Liver (tissue), 9 donors: ENCODE results near the gene DBT. TPM values are rescaled to one million over a fixed set of nuclear protein-coding genes. Genes with fewer than 3 reads are reported as not detected.

Source experiments
- DNase-seq: peaks from one replicate; pipeline ENCODE4 v3.0.0-alpha.2; 2017; ENCODE audit warnings: low spot score
- H3K27ac ChIP-seq, 2 donors: one replicate each; pipeline ENCODE4 v1.7.0; 2013; ENCODE audit warnings: inconsistent platforms in 2 of 2, low read length in 2 of 2, control low read depth in 1 of 2, low read depth in 1 of 2, mild to moderate bottlenecking in 1 of 2
- H3K27me3 ChIP-seq, 4 donors: one replicate each; pipeline versions ENCODE4 v1.6.1 to v1.7.0; 2013; ENCODE audit warnings: low read length in 3 of 4, inconsistent platforms in 1 of 4, mild to moderate bottlenecking in 1 of 4, moderate library complexity in 1 of 4; ENCODE audit not compliant: control insufficient read depth in 4 of 4, insufficient read depth in 4 of 4
- H3K36me3 ChIP-seq, 4 donors: one replicate each; pipeline versions ENCODE4 v1.6.1 to v1.7.0; 2013; ENCODE audit warnings: low read length in 3 of 4, mild to moderate bottlenecking in 3 of 4, low read depth in 1 of 4, moderate library complexity in 1 of 4; ENCODE audit not compliant: control insufficient read depth in 4 of 4, insufficient read depth in 3 of 4
- H3K4me1 ChIP-seq, 4 donors: one replicate each; pipeline versions ENCODE4 v1.6.1 to v1.7.0; 2013; ENCODE audit warnings: low read length in 3 of 4, mild to moderate bottlenecking in 3 of 4, moderate library complexity in 1 of 4; ENCODE audit not compliant: control insufficient read depth in 4 of 4, insufficient read depth in 4 of 4
- H3K4me3 ChIP-seq, 3 donors: one replicate each; pipeline versions ENCODE4 v1.6.1 to v1.7.0; 2013; ENCODE audit warnings: low read length in 3 of 3, control low read depth in 1 of 3, low read depth in 1 of 3, mild to moderate bottlenecking in 1 of 3
- H3K9ac ChIP-seq, 2 donors: one replicate each; pipeline ENCODE4 v1.7.0; 2013; ENCODE audit warnings: low read length in 2 of 2, mild to moderate bottlenecking in 2 of 2, moderate library complexity in 2 of 2, control low read depth in 1 of 2, low read depth in 1 of 2
- H3K9me3 ChIP-seq, 4 donors: one replicate each; pipeline versions ENCODE4 v1.6.1 to v1.7.0; 2013; ENCODE audit warnings: low read length in 3 of 4; ENCODE audit not compliant: control insufficient read depth in 4 of 4
- EGR1 ChIP-seq, 2 donors: IDR thresholded peaks; 2 replicates each; pipeline ENCODE4 v1.6.1; 2016 to 2018; ENCODE audit warnings: antibody characterized with exemption in 2 of 2, low read depth in 2 of 2
- FOXA1 ChIP-seq: IDR thresholded peaks from 2 replicates; pipeline ENCODE4 v1.6.1; 2016; ENCODE audit warnings: antibody characterized with exemption
- FOXA2 ChIP-seq: IDR thresholded peaks from 2 replicates; pipeline ENCODE4 v1.6.1; 2016; ENCODE audit warnings: antibody characterized with exemption
- GABPA ChIP-seq, 2 donors: IDR thresholded peaks in 1 of 2; conservative IDR thresholded peaks in 1 of 2; 2 replicates each; pipeline ENCODE4 v1.6.1; 2016; ENCODE audit warnings: antibody characterized with exemption in 2 of 2, mild to moderate bottlenecking in 1 of 2, moderate library complexity in 1 of 2
- HNF4A ChIP-seq, 2 donors: conservative IDR thresholded peaks; 2 replicates each; pipeline ENCODE4 v1.6.1; 2016; ENCODE audit warnings: antibody characterized with exemption in 2 of 2, mild to moderate bottlenecking in 2 of 2
- HNF4G ChIP-seq: IDR thresholded peaks from 2 replicates; pipeline ENCODE4 v1.6.1; 2016; ENCODE audit warnings: antibody characterized with exemption
- JUND ChIP-seq, 2 donors: IDR thresholded peaks; 2 replicates each; pipeline ENCODE4 v1.6.1; 2016; ENCODE audit warnings: antibody characterized with exemption in 2 of 2
- NR2F2 ChIP-seq: IDR thresholded peaks from 2 replicates; pipeline ENCODE4 v1.6.1; 2016; ENCODE audit warnings: antibody characterized with exemption
- RAD21 ChIP-seq, 2 donors: IDR thresholded peaks; 2 replicates each; pipeline ENCODE4 v1.6.1; 2016; ENCODE audit warnings: antibody characterized with exemption in 2 of 2, mild to moderate bottlenecking in 2 of 2
- RXRA ChIP-seq, 2 donors: IDR thresholded peaks; 2 replicates each; pipeline ENCODE4 v1.6.1; 2017 to 2018; ENCODE audit warnings: antibody characterized with exemption in 2 of 2, mild to moderate bottlenecking in 1 of 2
- SP1 ChIP-seq: IDR thresholded peaks from 2 replicates; pipeline ENCODE4 v1.6.1; 2018; ENCODE audit warnings: antibody characterized with exemption, mild to moderate bottlenecking
- TAF1 ChIP-seq: conservative IDR thresholded peaks from 2 replicates; pipeline ENCODE4 v1.6.1; 2016; ENCODE audit warnings: antibody characterized with exemption, mild to moderate bottlenecking
- YY1 ChIP-seq: IDR thresholded peaks from 2 replicates; pipeline ENCODE4 v1.6.1; 2016; ENCODE audit warnings: antibody characterized with exemption, mild to moderate bottlenecking
- WGBS: extraction: QIAGEN DNeasy Blood & Tissue Kit; methylation state at CpG from one replicate; pipeline ENCODE4 v1.1.7; 2013; 5-methylcytosine and 5-hydroxymethylcytosine counted together
- polyA plus RNA-seq, 2 donors: library from polyadenylated mRNA; stranded (reverse) in 1 of 2; unstranded in 1 of 2; fragments of 200-250 nt in 1 of 2; fragments of >200 nt in 1 of 2; fragmentation: Nextera tagmentation in 1 of 2; extraction: Ambion mirVana in 1 of 2; gene quantifications; one replicate each; pipeline versions ENCODE4 v1.2.1 to v1.2.3, GENCODE V29; 2013 to 2015
- total RNA-seq, 2 donors: library from RNA; depleted of rRNA; stranded (reverse); fragments of >200 nt; gene quantifications; one replicate each; pipeline ENCODE4 v1.2.3, GENCODE V29; 2014
- TF ChIP-seq, protein P1 (sequence below): IDR thresholded peaks from 2 replicates; pipeline ENCODE4 v1.6.1; 2016; ENCODE audit warnings: antibody characterized with exemption
- TF ChIP-seq, protein P2 (sequence below): IDR thresholded peaks from 2 replicates; pipeline ENCODE4 v1.6.1; 2016; ENCODE audit warnings: antibody characterized with exemption
- TF ChIP-seq, protein P3 (sequence below): IDR thresholded peaks from 2 replicates; pipeline ENCODE4 v1.6.1; 2016; ENCODE audit warnings: antibody characterized with exemption, mild to moderate bottlenecking
- TF ChIP-seq, protein P4 (sequence below): fragments of 150-350 bp; IDR thresholded peaks from 2 replicates; pipeline ENCODE4 v1.5.1; 2017; ENCODE audit warnings: improper control_type of control experiment, low read depth, low read length; ENCODE audit not compliant: missing input control
- TF ChIP-seq, protein P5 (sequence below): IDR thresholded peaks from 2 replicates; pipeline ENCODE4 v1.6.1; 2016; ENCODE audit warnings: antibody characterized with exemption
- donor health status: healthy.
- donor health status: healthy.
- donor health status: healthy.
- donor health status: healthy.
- donor health status: healthy.

DBT gene
- total and polyA plus RNA-seq, 4 donors, result 7.7 to 10.7 (median 9.1) TPM

DNA sequence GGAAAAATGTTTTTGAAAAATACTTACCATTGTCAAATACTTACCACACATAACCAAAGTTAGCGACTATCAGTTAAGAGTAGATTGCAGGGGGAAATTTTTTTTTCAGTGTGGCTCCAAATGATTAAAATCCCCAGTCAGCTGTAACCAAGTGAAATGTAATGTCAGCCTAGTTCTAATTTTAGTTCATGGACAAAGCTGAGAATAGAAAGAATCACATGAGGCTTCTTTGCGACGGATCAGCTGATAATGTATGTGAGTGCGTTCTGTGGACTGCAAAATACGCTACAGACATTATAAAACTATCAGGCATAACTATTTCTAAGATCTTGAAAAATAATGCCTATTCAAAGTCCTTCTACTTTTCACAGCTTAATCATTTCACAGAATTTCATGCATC lies 71.5 kb downstream of the DBT start, which contains the start of gene LRRC39:
TSS of gene LRRC39 (minus strand) at position 166 of the 400 bp plus-strand sequence. CDS start 9,740 bp downstream, outside the sequence.
- no peaks in the 10 kb centered on the region for H3K9me3 ChIP-seq
- no peaks in the 10 kb centered on the region for H3K36me3 ChIP-seq
- H3K27me3 ChIP-seq, result no peaks in the 10 kb centered on the region
- H3K9ac ChIP-seq, result no peak within 1 kb of the TSS
- DNase-seq, result no peak
- no peaks in the 10 kb centered on the region for H3K4me1 ChIP-seq
- no peak within 1 kb of the TSS for H3K4me3 ChIP-seq
- no peak for TF ChIP-seq HNF4A (conservative IDR thresholded peaks at IDR 0.05)
- TF ChIP-seq YY1, result no peak
- no peak for TF ChIP-seq SP1
- TF ChIP-seq EGR1 (IDR thresholded peaks at IDR 0.05; ENCODE audit: low read depth in 2 of 2), result no peak
- TF ChIP-seq, protein P1, sequence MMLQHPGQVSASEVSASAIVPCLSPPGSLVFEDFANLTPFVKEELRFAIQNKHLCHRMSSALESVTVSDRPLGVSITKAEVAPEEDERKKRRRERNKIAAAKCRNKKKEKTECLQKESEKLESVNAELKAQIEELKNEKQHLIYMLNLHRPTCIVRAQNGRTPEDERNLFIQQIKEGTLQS, result no peak
- TF ChIP-seq TAF1, result no peak
- TF ChIP-seq, protein P2, sequence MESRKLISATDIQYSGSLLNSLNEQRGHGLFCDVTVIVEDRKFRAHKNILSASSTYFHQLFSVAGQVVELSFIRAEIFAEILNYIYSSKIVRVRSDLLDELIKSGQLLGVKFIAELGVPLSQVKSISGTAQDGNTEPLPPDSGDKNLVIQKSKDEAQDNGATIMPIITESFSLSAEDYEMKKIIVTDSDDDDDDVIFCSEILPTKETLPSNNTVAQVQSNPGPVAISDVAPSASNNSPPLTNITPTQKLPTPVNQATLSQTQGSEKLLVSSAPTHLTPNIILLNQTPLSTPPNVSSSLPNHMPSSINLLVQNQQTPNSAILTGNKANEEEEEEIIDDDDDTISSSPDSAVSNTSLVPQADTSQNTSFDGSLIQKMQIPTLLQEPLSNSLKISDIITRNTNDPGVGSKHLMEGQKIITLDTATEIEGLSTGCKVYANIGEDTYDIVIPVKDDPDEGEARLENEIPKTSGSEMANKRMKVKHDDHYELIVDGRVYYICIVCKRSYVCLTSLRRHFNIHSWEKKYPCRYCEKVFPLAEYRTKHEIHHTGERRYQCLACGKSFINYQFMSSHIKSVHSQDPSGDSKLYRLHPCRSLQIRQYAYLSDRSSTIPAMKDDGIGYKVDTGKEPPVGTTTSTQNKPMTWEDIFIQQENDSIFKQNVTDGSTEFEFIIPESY, result no peak
- no peak for TF ChIP-seq FOXA2
- TF ChIP-seq, protein P3, sequence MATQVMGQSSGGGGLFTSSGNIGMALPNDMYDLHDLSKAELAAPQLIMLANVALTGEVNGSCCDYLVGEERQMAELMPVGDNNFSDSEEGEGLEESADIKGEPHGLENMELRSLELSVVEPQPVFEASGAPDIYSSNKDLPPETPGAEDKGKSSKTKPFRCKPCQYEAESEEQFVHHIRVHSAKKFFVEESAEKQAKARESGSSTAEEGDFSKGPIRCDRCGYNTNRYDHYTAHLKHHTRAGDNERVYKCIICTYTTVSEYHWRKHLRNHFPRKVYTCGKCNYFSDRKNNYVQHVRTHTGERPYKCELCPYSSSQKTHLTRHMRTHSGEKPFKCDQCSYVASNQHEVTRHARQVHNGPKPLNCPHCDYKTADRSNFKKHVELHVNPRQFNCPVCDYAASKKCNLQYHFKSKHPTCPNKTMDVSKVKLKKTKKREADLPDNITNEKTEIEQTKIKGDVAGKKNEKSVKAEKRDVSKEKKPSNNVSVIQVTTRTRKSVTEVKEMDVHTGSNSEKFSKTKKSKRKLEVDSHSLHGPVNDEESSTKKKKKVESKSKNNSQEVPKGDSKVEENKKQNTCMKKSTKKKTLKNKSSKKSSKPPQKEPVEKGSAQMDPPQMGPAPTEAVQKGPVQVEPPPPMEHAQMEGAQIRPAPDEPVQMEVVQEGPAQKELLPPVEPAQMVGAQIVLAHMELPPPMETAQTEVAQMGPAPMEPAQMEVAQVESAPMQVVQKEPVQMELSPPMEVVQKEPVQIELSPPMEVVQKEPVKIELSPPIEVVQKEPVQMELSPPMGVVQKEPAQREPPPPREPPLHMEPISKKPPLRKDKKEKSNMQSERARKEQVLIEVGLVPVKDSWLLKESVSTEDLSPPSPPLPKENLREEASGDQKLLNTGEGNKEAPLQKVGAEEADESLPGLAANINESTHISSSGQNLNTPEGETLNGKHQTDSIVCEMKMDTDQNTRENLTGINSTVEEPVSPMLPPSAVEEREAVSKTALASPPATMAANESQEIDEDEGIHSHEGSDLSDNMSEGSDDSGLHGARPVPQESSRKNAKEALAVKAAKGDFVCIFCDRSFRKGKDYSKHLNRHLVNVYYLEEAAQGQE, result no peak
- no peak for TF ChIP-seq RAD21 (IDR thresholded peaks at IDR 0.05)
- no peak for TF ChIP-seq HNF4G
- TF ChIP-seq GABPA (IDR thresholded peaks at IDR 0.05 in 1 of 2, conservative IDR thresholded peaks at IDR 0.05 in 1 of 2), result no peak
- TF ChIP-seq NR2F2, result no peak
- TF ChIP-seq FOXA1, result no peak
- TF ChIP-seq, protein P4, sequence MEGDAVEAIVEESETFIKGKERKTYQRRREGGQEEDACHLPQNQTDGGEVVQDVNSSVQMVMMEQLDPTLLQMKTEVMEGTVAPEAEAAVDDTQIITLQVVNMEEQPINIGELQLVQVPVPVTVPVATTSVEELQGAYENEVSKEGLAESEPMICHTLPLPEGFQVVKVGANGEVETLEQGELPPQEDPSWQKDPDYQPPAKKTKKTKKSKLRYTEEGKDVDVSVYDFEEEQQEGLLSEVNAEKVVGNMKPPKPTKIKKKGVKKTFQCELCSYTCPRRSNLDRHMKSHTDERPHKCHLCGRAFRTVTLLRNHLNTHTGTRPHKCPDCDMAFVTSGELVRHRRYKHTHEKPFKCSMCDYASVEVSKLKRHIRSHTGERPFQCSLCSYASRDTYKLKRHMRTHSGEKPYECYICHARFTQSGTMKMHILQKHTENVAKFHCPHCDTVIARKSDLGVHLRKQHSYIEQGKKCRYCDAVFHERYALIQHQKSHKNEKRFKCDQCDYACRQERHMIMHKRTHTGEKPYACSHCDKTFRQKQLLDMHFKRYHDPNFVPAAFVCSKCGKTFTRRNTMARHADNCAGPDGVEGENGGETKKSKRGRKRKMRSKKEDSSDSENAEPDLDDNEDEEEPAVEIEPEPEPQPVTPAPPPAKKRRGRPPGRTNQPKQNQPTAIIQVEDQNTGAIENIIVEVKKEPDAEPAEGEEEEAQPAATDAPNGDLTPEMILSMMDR, result no peak
- TF ChIP-seq, protein P5, sequence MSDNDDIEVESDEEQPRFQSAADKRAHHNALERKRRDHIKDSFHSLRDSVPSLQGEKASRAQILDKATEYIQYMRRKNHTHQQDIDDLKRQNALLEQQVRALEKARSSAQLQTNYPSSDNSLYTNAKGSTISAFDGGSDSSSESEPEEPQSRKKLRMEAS, result no peak
- no peak for TF ChIP-seq JUND (IDR thresholded peaks at IDR 0.05)
- TF ChIP-seq RXRA (IDR thresholded peaks at IDR 0.05), result no peak
- no peak within 1 kb of the TSS for H3K27ac ChIP-seq
- 61% methylated on average over 5 of the region's 5 CpGs for WGBS
